Stimulated activated effector memory CD8-positive, alpha-beta T cell treated with anti-CD3 and anti-CD28 coated beads, Interleukin-12 subunit alpha, Interleukin-12 subunit beta, amount 100 ng/mL, for 72 hours (primary cell): ENCODE measurements around the gene LMNTD2.

ENCODE experiments used
- ATAC-seq: fragments of 150-1000 bp; cut with Tn5 transposase; 2 replicates; pipeline ENCODE4 v1.10.0; 2021
- DNase-seq, 2 donors: peaks; one replicate each; pipeline ENCODE4 v3.0.0; 2021 to 2022; ENCODE audit warnings: low spot score in 2 of 2
- H3K27ac Mint-ChIP-seq: one replicate; pipeline ENCODE4 v1.8.0; 2022; ENCODE audit warnings: mild to moderate bottlenecking, mixed read lengths
- H3K36me3 Mint-ChIP-seq: one replicate; pipeline ENCODE4 v1.8.0; 2022; ENCODE audit warnings: mild to moderate bottlenecking, mixed read lengths
- H3K4me1 Mint-ChIP-seq: one replicate; pipeline ENCODE4 v1.8.0; 2022; ENCODE audit warnings: mixed read lengths
- H3K4me3 Mint-ChIP-seq: one replicate; pipeline ENCODE4 v1.8.0; 2022; ENCODE audit warnings: mild to moderate bottlenecking, mixed read lengths
- H3K9me3 Mint-ChIP-seq: one replicate; pipeline ENCODE4 v1.8.0; 2022; ENCODE audit warnings: mixed read lengths

Gene LMNTD2

DNA sequence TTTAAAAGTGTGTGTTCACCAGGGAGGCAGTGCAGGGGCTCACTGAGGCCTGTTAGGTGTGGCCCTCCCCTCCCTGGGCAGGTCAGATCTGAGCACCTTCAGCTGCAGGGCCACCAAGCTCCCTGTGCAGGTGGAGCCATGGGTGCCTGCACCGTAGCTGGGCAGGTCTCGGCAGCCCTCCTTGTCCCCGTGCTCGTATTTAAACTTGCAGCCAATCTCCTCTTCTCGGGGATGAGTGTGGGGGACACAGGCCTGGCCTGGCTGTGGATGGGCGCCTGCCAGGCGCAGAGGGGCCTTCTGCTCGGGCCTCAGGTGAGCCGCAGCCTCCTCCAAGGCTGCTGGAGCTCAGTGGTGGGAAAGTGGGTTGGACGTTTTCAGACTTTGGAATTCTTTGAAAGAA lies 34.9 kb upstream of the LMNTD2 start:
- Mint-ChIP-seq H3K36me3 (peaks cover 95% of the 10 kb centered on the region), H3K4me3 (no peak overlapping the region), H3K4me1 (peaks cover 28% of the 10 kb centered on the region), H3K9me3 (no peaks in the 10 kb centered on the region), H3K27ac (no peak overlapping the region)
- no peak for ATAC-seq
- no peak for DNase-seq

DNA sequence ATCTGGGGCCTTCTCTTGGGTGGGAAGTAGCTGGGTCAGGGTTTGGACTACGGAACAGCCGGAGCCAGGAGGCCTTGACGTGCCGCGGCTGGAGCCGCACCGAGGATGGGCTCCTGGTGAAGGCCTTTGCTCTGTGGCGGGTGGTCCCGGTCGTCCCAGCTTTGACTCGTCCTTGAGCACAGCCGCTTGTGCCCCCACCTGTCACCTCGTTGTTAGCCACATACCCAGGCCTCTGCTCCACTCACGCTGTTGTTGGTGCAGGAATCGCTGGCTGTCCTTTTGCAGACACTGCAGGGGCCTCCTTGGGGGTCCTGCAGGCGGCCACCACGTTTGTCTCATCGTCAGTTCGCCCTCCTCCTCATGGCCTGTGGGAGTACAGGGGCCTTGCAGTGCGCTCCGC lies 32.8 kb upstream of the LMNTD2 start:
- Mint-ChIP-seq H3K36me3 (peaks cover 95% of the 10 kb centered on the region), H3K9me3 (no peaks in the 10 kb centered on the region), H3K4me3 (no peak overlapping the region), H3K4me1 (peaks cover 39% of the 10 kb centered on the region), H3K27ac (peak overlapping the region; percentile 63)
- DNase-seq = no peak
- no peak for ATAC-seq

DNA sequence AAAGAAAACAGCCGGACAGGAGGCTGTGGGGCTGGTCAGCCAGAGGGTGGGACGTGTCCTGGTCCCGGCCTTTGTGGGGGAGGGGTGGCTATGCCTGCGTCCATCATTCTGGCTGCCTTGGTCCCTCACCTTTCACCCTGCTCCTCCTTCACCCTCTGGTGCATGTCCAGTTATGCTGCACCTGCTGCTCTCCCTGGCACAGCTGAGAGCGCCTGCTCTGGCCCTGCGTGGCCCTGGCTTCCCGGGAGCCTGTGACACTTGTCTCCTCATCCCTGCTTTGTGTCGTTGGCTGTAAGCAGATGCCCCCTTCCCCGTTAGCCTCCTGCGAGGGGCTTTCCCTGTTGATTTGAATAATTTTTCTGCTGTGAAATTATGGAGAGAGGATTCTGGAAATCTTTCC lies 32.4 kb upstream of the LMNTD2 start:
- Mint-ChIP-seq H3K4me1 (peaks cover 42% of the 10 kb centered on the region), H3K27ac (peak overlapping the region; percentile 37), H3K36me3 (peaks cover 95% of the 10 kb centered on the region), H3K9me3 (no peaks in the 10 kb centered on the region), H3K4me3 (no peak overlapping the region)
- DNase-seq = no peak
- ATAC-seq = no peak

DNA sequence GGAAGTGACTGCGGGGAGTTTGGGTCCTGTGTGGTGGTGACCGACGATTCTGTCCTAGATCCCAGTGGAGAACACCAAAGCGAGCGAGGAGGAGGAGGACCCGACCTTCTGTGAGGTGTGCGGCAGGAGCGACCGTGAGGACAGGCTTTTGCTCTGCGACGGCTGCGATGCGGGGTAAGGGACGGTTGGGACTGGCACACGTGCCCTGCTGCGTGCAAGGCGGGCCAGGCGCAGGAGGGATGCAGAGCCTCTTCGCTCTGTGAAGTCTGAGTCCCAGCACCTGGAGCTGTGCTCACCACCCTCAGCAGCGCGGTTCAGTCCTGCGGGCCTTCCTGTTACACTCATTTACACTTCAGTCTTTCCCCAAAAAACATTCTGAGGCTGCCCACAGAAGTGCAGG lies 32.0 kb upstream of the LMNTD2 start:
- H3K4me1 Mint-ChIP-seq = peaks cover 46% of the 10 kb centered on the region
- H3K4me3 Mint-ChIP-seq = no peak overlapping the region
- H3K9me3 Mint-ChIP-seq = no peaks in the 10 kb centered on the region
- H3K36me3 Mint-ChIP-seq = peaks cover 99% of the 10 kb centered on the region
- no peak for DNase-seq
- H3K27ac Mint-ChIP-seq = peak overlapping the region; percentile 37
- no peak for ATAC-seq

DNA sequence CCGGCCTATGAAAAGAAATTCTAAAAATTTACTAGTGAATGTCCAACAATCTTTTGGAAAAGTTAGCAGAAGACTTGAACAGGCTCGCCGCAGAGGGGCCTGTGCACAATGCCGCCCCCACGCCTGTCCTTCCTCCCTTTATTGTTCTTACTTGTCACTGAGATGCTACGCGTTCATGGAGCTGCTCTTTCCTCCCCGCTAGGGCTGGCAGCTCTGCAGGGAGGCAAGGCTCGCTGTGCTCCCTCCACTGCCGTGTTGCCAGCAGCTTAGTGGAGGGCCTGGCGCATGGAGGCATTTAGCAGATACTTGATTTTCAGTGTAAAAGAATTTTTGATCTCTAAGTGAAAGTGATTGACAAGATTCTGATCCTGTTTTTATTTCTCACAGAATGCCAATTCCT lies 30.5 kb upstream of the LMNTD2 start:
- no peak for DNase-seq
- Mint-ChIP-seq H3K27ac (no peak overlapping the region), H3K4me3 (no peak overlapping the region), H3K9me3 (no peaks in the 10 kb centered on the region), H3K36me3 (peaks cover 98% of the 10 kb centered on the region), H3K4me1 (peaks cover 48% of the 10 kb centered on the region)
- no peak for ATAC-seq

DNA sequence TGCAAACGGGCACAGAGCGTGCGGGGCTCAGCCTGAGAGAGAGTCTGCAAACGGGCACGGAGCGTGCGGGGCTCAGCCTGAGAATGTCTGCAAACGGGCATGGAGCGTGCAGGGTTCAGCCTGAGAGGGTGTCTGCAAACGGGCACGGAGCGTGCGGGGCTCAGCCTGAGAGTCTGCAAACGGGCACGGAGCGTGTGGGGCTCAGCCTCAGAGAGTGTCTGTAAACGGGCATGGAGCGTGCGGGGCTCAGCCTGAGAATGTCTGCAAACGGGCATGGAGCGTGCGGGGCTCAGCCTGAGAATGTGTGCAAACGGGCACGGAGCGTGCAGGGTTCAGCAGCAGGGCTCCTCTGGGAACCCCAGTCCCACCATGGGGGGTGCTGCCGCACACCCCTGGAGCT lies 29.3 kb upstream of the LMNTD2 start:
- Mint-ChIP-seq H3K4me3 (no peak overlapping the region), H3K27ac (peak overlapping the region; percentile 63), H3K36me3 (peaks cover 92% of the 10 kb centered on the region), H3K4me1 (peaks cover 48% of the 10 kb centered on the region), H3K9me3 (no peaks in the 10 kb centered on the region)
- DNase-seq (no peak), ATAC-seq (no peak)

DNA sequence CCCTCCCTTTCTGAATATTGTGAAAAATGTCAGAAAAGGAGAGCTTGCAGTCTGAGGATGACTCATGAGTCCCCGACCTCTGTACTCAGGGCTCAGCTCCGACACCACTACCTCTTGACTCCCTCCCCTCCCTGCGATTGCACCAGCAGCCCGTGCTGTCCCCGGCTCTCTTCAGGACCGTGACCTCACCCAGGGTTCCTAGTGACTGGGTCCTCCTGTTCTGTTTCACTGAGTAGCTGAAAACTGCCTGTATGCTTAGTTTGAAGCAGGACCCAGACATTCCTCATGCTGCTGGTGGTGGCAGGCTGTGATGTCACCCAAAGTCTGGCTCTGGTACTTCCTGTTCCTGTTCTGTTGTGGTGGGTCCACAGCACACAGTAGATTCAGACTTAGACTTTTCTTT lies 27.4 kb upstream of the LMNTD2 start:
- ATAC-seq (peak; percentile 98), DNase-seq (peak in 1 of 2 donors; percentile 77)
- H3K4me3 Mint-ChIP-seq = peak overlapping the region; percentile 76
- H3K36me3 Mint-ChIP-seq = peaks cover 92% of the 10 kb centered on the region
- H3K9me3 Mint-ChIP-seq = no peaks in the 10 kb centered on the region
- peaks cover 36% of the 10 kb centered on the region for H3K4me1 Mint-ChIP-seq
- peak overlapping the region; percentile 94 for H3K27ac Mint-ChIP-seq

DNA sequence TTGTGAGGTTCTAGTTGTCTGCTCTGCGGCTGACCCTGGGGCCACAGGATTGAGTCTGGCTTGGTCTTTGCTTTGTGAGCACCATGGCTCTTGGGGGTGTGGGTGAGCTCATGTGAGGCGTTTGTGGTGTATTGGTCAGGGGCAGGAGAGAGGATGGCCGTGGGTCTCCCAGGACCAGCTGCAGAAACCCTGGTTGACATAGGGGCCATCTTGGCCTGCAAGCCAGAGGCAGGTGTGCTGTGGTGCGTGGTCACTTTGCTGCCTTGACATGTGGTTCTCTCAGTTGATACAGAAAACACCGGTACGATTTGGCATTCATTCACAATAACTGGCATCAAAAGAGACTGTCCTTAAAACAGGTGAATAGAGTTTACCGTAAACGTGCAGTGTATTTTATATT lies 27.0 kb upstream of the LMNTD2 start:
- Mint-ChIP-seq H3K9me3 (no peaks in the 10 kb centered on the region), H3K36me3 (peaks cover 92% of the 10 kb centered on the region), H3K4me3 (peak overlapping the region; percentile 76), H3K27ac (peak overlapping the region; percentile 94), H3K4me1 (peaks cover 35% of the 10 kb centered on the region)
- ATAC-seq = peak; percentile 44
- no peak for DNase-seq

DNA sequence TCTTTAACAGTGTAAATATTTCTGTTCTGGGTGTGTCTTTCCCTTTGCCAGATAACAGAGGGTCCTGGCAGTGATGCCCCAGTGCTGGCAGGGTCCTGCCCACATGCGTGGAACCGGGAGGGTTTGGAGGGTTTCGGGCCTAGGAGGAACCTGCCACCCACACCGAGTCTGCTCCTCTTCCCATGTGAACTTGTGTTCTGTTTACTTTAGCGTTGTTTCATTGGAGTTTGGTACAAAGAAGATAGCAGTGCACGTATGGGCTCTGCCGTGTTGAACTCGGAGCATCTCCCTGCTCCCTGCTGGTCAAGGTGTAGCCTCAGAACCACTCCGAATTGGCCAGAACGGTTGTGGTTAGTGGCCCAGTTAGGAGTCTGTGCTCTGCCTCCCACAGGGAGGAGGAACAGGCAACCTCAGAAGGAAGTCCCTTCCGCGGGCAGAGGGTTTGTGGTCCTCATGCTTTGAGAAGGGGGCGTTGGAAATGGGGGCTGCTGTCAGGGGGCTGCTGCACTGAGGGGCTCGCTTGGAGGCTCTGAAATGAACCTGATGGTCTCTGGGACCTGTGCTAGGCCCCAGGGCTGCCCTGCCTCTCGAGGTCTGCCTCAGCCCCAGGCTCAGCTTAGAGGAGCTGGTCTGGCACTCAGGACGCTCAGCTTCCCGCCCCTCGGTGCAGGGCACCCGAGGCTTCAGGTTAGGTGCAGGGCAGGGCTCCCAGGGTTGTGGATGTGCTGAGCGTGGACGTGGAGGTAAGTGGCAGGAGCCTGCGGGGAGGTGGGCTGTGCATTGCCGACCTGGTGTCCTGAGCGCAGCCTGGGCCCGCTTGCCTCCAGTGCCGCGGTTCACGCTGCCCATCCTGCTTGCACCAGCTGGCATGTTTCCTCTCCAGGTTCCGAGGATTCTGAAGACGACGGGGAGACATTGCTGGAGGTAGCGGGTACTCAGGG lies 26.1 kb upstream of the LMNTD2 start:
- DNase-seq (no peak), ATAC-seq (no peak)
- no peaks in the 10 kb centered on the region for H3K9me3 Mint-ChIP-seq
- peaks cover 92% of the 10 kb centered on the region for H3K36me3 Mint-ChIP-seq
- H3K27ac Mint-ChIP-seq = peak overlapping the region; percentile 94
- H3K4me1 Mint-ChIP-seq = peaks cover 39% of the 10 kb centered on the region
- peak overlapping the region; percentile 76 for H3K4me3 Mint-ChIP-seq

DNA sequence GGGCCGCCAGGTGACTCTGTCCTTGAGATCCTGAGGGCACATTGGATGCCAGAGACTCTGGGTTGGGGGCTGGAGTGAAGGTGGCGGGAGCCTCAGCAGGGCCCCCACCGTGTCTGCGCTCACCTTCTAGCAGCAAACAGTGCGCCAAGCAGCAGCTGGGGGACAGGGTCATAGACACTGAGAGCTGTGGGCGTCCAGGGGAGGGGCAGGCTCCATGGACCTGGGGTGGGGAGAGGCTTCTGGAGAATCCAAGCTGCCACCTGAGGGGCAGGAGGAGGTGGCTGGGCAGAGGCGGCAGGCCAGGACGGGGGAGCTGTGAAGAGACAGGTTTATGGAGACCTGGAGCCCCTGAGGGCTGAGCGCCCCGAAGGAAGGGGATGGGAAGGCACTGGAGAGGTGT lies 23.7 kb upstream of the LMNTD2 start:
- Mint-ChIP-seq H3K27ac (peak overlapping the region; percentile 52), H3K4me1 (peaks cover 52% of the 10 kb centered on the region)
- no peak for DNase-seq

DNA sequence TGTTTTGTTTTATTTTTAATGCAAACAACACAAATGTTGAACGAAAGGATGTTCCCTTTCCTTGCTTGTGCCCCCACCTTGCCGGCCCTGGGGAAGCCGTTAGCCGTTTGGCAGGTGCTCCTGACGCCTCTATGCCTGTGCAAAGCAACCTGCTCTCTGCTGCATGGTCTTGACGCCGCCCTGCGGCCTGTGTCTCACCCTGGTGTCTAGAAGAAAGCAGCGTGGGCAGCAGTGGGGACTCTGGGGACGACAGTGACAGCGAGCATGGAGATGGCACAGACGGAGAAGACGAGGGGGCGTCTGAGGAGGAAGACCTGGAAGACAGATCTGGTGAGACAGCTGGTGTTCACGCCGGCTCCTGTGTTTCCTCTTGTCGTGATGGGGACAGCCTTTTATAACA lies 21.2 kb upstream of the LMNTD2 start:
- DNase-seq (no peak), ATAC-seq (no peak)
- Mint-ChIP-seq H3K27ac (peak overlapping the region; percentile 83), H3K9me3 (no peaks in the 10 kb centered on the region), H3K4me1 (peaks cover 54% of the 10 kb centered on the region), H3K36me3 (peaks cover 85% of the 10 kb centered on the region), H3K4me3 (no peak overlapping the region)

More for the DNA sequence above, 23.7 kb upstream of the LMNTD2 start:
- H3K36me3 Mint-ChIP-seq = peaks cover 86% of the 10 kb centered on the region
- H3K4me3 Mint-ChIP-seq = no peak overlapping the region
- ATAC-seq = no peak
- H3K9me3 Mint-ChIP-seq = no peaks in the 10 kb centered on the region

DNA sequence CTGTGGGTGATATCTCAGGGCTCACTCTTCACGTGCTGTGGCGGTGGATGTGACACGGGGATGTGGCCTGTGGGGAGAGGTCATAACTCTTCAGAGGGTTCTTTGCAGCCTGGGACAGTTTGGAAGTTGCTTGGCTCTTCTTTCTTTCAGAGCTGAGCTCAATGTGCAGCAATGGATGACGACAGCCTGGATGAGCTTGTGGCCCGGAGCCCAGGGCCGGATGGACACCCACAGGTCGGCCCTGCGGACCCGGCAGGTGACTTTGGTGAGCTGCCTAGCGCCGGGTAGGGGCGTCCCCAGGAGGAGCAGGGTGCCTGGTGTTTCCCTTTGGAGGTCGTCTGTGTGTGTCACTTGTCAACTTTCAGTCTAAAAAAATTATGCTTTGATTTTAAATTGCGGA lies 20.8 kb upstream of the LMNTD2 start:
- Mint-ChIP-seq H3K4me3 (no peak overlapping the region), H3K4me1 (peaks cover 50% of the 10 kb centered on the region), H3K27ac (peak overlapping the region; percentile 83), H3K9me3 (no peaks in the 10 kb centered on the region), H3K36me3 (peaks cover 83% of the 10 kb centered on the region)
- DNase-seq (no peak), ATAC-seq (no peak)

DNA sequence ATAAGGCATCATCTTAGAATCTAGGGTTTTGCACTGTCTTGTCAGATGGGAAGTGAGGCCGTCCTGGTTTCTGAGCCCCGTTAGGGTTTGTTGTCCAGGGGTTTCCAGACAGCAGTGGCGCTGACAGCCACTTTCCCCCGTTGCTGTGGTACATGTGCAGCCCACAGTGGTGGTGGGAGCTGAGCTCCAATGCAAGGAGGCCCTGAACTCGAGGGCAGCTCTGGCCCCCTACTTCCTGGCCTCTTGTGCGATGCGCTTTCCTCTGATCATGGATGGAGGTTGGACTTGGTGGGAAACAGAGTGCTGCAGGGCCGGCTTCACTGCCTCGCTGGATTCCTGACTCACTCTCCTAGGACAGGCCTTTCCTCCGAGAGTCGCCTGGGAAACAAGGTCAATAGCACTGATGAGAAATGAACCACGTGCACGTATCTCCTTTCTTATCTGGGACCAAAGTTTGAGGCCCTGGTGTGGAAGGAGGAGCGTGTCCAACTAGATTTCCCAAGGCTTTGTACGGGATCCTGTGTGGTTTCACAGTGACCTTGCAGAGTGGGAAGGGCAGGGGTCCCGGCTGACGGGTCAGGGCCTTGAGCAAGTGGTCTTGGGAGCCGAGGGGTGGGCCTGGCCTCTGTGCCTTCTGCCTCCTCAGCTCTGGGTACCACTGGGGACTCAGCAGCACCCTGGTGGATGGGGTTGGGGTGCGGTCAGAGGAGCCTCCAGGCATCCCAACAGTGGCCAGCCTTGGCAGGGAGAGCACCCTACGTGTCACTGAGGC lies 19.5 kb upstream of the LMNTD2 start:
- H3K36me3 Mint-ChIP-seq = peaks cover 86% of the 10 kb centered on the region
- DNase-seq (no peak), ATAC-seq (no peak)
- H3K27ac Mint-ChIP-seq = peak overlapping the region; percentile 40
- peaks cover 49% of the 10 kb centered on the region for H3K4me1 Mint-ChIP-seq
- H3K9me3 Mint-ChIP-seq = no peaks in the 10 kb centered on the region
- H3K4me3 Mint-ChIP-seq = peak overlapping the region; percentile 82

DNA sequence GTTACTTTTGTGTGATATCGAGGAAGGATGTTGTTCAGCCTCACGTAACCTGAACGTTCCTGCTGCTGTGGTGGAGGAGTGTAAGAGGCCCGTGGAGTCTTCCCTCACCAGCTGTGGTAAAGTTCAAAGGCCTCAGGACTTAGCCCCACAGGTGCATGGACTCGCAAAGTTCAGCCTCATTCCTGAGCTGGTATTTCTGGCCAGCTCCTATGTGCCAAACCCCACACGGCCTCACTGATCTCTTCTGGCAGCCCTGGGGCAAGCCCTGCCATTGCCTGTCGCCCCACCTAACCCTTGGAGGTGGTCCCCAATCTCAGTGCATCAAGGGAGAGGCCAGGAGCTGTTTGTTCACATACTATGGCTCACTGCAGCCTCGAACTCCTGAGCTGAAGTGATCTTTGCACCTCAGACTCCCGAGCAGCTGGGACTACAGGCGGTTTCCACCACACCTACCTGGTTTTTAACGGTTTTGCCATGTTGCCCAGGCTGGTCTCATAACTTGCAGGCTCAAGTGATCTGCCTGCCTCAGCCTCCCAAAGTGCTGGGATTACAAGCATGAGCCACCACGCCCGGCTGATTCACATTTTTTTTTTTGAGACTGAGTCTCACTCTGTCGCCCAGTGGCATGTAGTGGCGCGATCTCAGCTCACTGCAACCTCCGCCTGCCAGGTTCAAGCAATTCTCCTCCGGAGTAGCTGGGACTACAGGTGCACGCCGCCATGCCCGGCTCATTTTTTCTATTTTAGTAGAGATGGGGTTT lies 17.9 kb upstream of the LMNTD2 start:
- H3K4me3 Mint-ChIP-seq = peak overlapping the region; percentile 82
- H3K27ac Mint-ChIP-seq = peak overlapping the region; percentile 45
- no peak for DNase-seq
- H3K9me3 Mint-ChIP-seq = no peaks in the 10 kb centered on the region
- peaks cover 60% of the 10 kb centered on the region for H3K4me1 Mint-ChIP-seq
- peaks cover 70% of the 10 kb centered on the region for H3K36me3 Mint-ChIP-seq
- no peak for ATAC-seq

DNA sequence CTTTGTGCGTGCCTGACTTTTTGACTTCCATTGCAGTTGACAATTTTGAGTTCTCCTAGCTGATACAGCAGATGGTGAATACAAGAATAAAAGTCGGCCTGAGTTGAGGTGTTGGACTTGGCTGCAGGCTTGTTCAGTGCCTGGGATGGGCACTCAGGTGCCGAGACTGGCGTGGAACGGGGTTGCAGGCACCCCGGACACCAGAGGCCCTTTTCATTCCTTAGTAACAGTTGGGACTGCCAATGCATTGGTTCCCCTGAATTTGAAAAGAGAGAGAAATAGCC lies 17.0 kb upstream of the LMNTD2 start:
- peak overlapping the region; percentile 82 for H3K4me3 Mint-ChIP-seq
- ATAC-seq (no peak), DNase-seq (no peak)
- peak overlapping the region; percentile 84 for H3K27ac Mint-ChIP-seq
- H3K4me1 Mint-ChIP-seq = peaks cover 60% of the 10 kb centered on the region
- H3K36me3 Mint-ChIP-seq = peaks cover 61% of the 10 kb centered on the region
- H3K9me3 Mint-ChIP-seq = no peaks in the 10 kb centered on the region
